Aorta (tissue), 5 donors: ENCODE data around the gene RIIAD1. TPM values are rescaled to one million over a fixed set of nuclear protein-coding genes. Genes with fewer than 3 reads are reported as not detected.
"Not testable (repeated sequence)": the region's sequence is repeated elsewhere in the genome, so short reads cannot be mapped to it uniquely, and the experiment has no call there.

Experiments used
- ATAC-seq: fragments of 200-7000 bp; cut with Tn5 transposase; one replicate; pipeline ENCODE4 v1.9.1; 2022; ENCODE audit warnings: moderate library complexity; ENCODE audit not compliant: low FRiP score
- DNase-seq, 2 donors: peaks; one replicate each; pipeline ENCODE4 v3.0.0-alpha.2; 2020
- H3K27ac ChIP-seq, 2 donors: one replicate each; pipeline ENCODE4 v1.5.1; 2013; ENCODE audit warnings: low read length in 2 of 2, mild to moderate bottlenecking in 2 of 2, moderate library complexity in 2 of 2, control low read depth in 1 of 2, inconsistent platforms in 1 of 2, low read depth in 1 of 2
- H3K27me3 ChIP-seq, 2 donors: one replicate each; pipeline ENCODE4 v1.6.1; 2013; ENCODE audit warnings: control low read depth in 1 of 2, low read length in 1 of 2, mild to moderate bottlenecking in 1 of 2, moderate library complexity in 1 of 2; ENCODE audit not compliant: insufficient read depth in 2 of 2, control insufficient read depth in 1 of 2
- H3K36me3 ChIP-seq, 2 donors: one replicate each; pipeline ENCODE4 v1.6.1; 2013; ENCODE audit warnings: control low read depth in 1 of 2, low read length in 1 of 2, mild to moderate bottlenecking in 1 of 2; ENCODE audit not compliant: insufficient read depth in 2 of 2, control insufficient read depth in 1 of 2
- H3K4me1 ChIP-seq, 2 donors: one replicate each; pipeline ENCODE4 v1.6.1; 2013; ENCODE audit warnings: low read length in 2 of 2, control low read depth in 1 of 2, mild to moderate bottlenecking in 1 of 2, moderate library complexity in 1 of 2; ENCODE audit not compliant: insufficient read depth in 2 of 2, control insufficient read depth in 1 of 2
- H3K4me3 ChIP-seq, 2 donors: one replicate each; pipeline ENCODE4 v1.5.1; 2013; ENCODE audit warnings: low read length in 2 of 2, control low read depth in 1 of 2, mild to moderate bottlenecking in 1 of 2
- H3K9me3 ChIP-seq: one replicate; pipeline ENCODE4 v1.6.1; 2013; ENCODE audit warnings: mild to moderate bottlenecking, low read length; ENCODE audit not compliant: control insufficient read depth
- WGBS, 2 donors: extraction: QIAGEN DNeasy Blood & Tissue Kit; methylation state at CpG; one replicate each; pipeline ENCODE4 v1.1.7; 2013; 5-methylcytosine and 5-hydroxymethylcytosine counted together
- intact Hi-C, 2 donors: fragments of 100-400 bp; cut with DNase I; formaldehyde crosslinking; loops; one replicate each; pipeline versions ENCODE4 v1.14.2 to v1.15.0; 2022
- long read RNA-seq, 2 donors: library from polyadenylated mRNA; unstranded; transcript quantifications; one replicate each; pipeline ENCODE4 v2.0.0, GENCODE V29; 2020 to 2021
- polyA plus RNA-seq, 2 donors: library from polyadenylated mRNA; stranded (reverse); fragments of 200-250 nt; gene quantifications; one replicate each; pipeline ENCODE4 v1.2.3, GENCODE V29; 2013
- total RNA-seq, 2 donors: library from RNA; stranded (reverse); fragmentation: NEBNext Ultra II Directional; extraction: Animal tissue kit (Norgen Biotek cat#: 25700); gene quantifications; one replicate each; pipeline ENCODE4 v1.2.1, GENCODE V29; 2021
- donor health status: healthy with polysubstance abuse.
- donor health status: Bipolar disorder and iron deficiency.
- donor health status: DM: no; HTN: no; CAD: no.
- donor health status: DM: no; HTN: no; CAD: no.
- donor health status: DM: yes; HTN: yes; CAD: no.

Gene RIIAD1
- total RNA-seq (not detected), polyA plus RNA-seq (not detected)
- long read RNA-seq, donor 1, result 0 reads
- long read RNA-seq, donor 2, result 0 reads

- WGBS, 2 donors, result 1% methylated on average over 33 to 44 of the region's 44 CpGs
- Histone ChIP-seq H3K4me3 (peak within 1 kb of the TSS; percentile 67 to 70), H3K4me1 (no peaks in the 10 kb centered on the region), H3K9me3 (no peaks in the 10 kb centered on the region), H3K27me3 (no peaks in the 10 kb centered on the region), H3K27ac (peak within 1 kb of the TSS in 1 of 2 donors; percentile 27), H3K36me3 (no peaks in the 10 kb centered on the region)
- DNase-seq (no peak), ATAC-seq (peak; percentile 85)
- intact Hi-C loops, result no loop called here
Observed at GRCh38 chr1:151720974-151721787, at the start of gene RIIAD1. TSS of gene RIIAD1 (plus strand) at chr1:151721522. CDS start at chr1:151721537, 15 bp downstream.

GRCh38 chr1:151673407-151673806 lies 47.9 kb upstream of the RIIAD1 start:
- Histone ChIP-seq H3K27me3 (no peaks in the 10 kb centered on the region), H3K4me1 (no peaks in the 10 kb centered on the region), H3K36me3 (no peaks in the 10 kb centered on the region), H3K9me3 (no peaks in the 10 kb centered on the region), H3K27ac (no peak overlapping the region), H3K4me3 (no peak overlapping the region)
- no peak for ATAC-seq
- intact Hi-C loops, result no loop called here
- WGBS, 2 donors, result 78% methylated on average over 1 of the region's 1 CpG
- no peak for DNase-seq

GRCh38 chr1:151680391-151680790 lies 40.9 kb upstream of the RIIAD1 start:
- Histone ChIP-seq H3K27me3 (no peaks in the 10 kb centered on the region), H3K27ac (peak overlapping the region in 1 of 2 donors; percentile 82), H3K4me1 (no peaks in the 10 kb centered on the region), H3K36me3 (no peaks in the 10 kb centered on the region), H3K9me3 (no peaks in the 10 kb centered on the region), H3K4me3 (no peak overlapping the region)
- intact Hi-C loops, result loop anchor here in 1 of 2 donors (10.0 kb wide), 1 partner anchor 66 kb away; the partner anchor contains the start of gene SNX27
- WGBS, 2 donors, result 61 to 62% methylated on average over 4 of the region's 4 CpGs
- ATAC-seq (no peak), DNase-seq (no peak)

GRCh38 chr1:151680826-151681225 lies 40.5 kb upstream of the RIIAD1 start:
- H3K9me3 ChIP-seq, result no peaks in the 10 kb centered on the region
- DNase-seq (no peak), ATAC-seq (peak; percentile 56)
- intact Hi-C loops, result loop anchor here in 1 of 2 donors (10.0 kb wide), 1 partner anchor 66 kb away; the partner anchor contains the start of gene SNX27
- H3K4me3 ChIP-seq, result no peak overlapping the region
- peak overlapping the region; percentile 67 to 82 for H3K27ac ChIP-seq
- no peaks in the 10 kb centered on the region for H3K27me3 ChIP-seq
- WGBS, 2 donors, result 4 to 5% methylated on average over 3 of the region's 3 CpGs
- H3K4me1 ChIP-seq, result no peaks in the 10 kb centered on the region
- H3K36me3 ChIP-seq, result no peaks in the 10 kb centered on the region

GRCh38 chr1:151681923-151682322 lies 39.4 kb upstream of the RIIAD1 start:
- H3K27me3 ChIP-seq, result no peaks in the 10 kb centered on the region
- H3K4me1 ChIP-seq, result no peaks in the 10 kb centered on the region
- 89 to 94% methylated on average over 2 of the region's 2 CpGs for WGBS, 2 donors
- DNase-seq (no peak), ATAC-seq (no peak)
- H3K36me3 ChIP-seq, result no peaks in the 10 kb centered on the region
- H3K27ac ChIP-seq, result no peak overlapping the region
- H3K4me3 ChIP-seq, result no peak overlapping the region
- no peaks in the 10 kb centered on the region for H3K9me3 ChIP-seq
- intact Hi-C loops, result loop anchor here in 1 of 2 donors (10.0 kb wide), 1 partner anchor 67 kb away; the partner anchor contains the start of gene SNX27

- H3K9me3 ChIP-seq, DNase-seq, H3K27me3 ChIP-seq, H3K4me1 ChIP-seq, ATAC-seq, H3K27ac ChIP-seq, H3K4me3 ChIP-seq, H3K36me3 ChIP-seq: not testable (repeated sequence)
- intact Hi-C loops, result loop anchor here in 1 of 2 donors (10.0 kb wide), 1 partner anchor 68 kb away; the partner anchor contains the start of gene SNX27
- 90 to 95% methylated on average over 7 of the region's 7 CpGs for WGBS, 2 donors
Observed at GRCh38 chr1:151682901-151683300, 38.4 kb upstream of the RIIAD1 start.

- no peak for DNase-seq
- Histone ChIP-seq H3K9me3 (no peaks in the 10 kb centered on the region), H3K4me3 (no peak overlapping the region), H3K27ac (no peak overlapping the region), H3K36me3 (no peaks in the 10 kb centered on the region), H3K27me3 (no peaks in the 10 kb centered on the region), H3K4me1 (no peaks in the 10 kb centered on the region)
- no peak for ATAC-seq
- WGBS, 2 donors, result 89 to 96% methylated on average over 2 of the region's 2 CpGs
- intact Hi-C loops, result loop anchor here in 1 of 2 donors (10.0 kb wide), 1 partner anchor 69 kb away; the partner anchor contains the start of gene SNX27
Observed at GRCh38 chr1:151684128-151684527, 37.2 kb upstream of the RIIAD1 start.

GRCh38 chr1:151686561-151686960 lies 34.8 kb upstream of the RIIAD1 start:
- no peaks in the 10 kb centered on the region for H3K27me3 ChIP-seq
- no peaks in the 10 kb centered on the region for H3K36me3 ChIP-seq
- H3K9me3 ChIP-seq, result no peaks in the 10 kb centered on the region
- no peak overlapping the region for H3K27ac ChIP-seq
- no peaks in the 10 kb centered on the region for H3K4me1 ChIP-seq
- 79 to 90% methylated on average over 2 of the region's 2 CpGs for WGBS, 2 donors
- DNase-seq (no peak), ATAC-seq (no peak)
- intact Hi-C loops, result loop anchor here in 1 of 2 donors (10.0 kb wide), 1 partner anchor 72 kb away; the partner anchor contains the start of gene SNX27
- no peak overlapping the region for H3K4me3 ChIP-seq
